Mesothelial cell of epicardium (in vitro differentiated cells): ENCODE data around the gene KCNN2. TPM values are rescaled to one million over a fixed set of nuclear protein-coding genes. Genes with fewer than 3 reads are reported as not detected.
"Not testable (repeated sequence)": the region's sequence is repeated elsewhere in the genome, so short reads cannot be mapped to it uniquely, and the experiment has no call there.

Experiments
- DNase-seq, 2 experiments: peaks; one replicate each; pipeline ENCODE4 v3.0.0; 2021; ENCODE audit warnings: low spot score in 2 of 2; ENCODE audit not compliant: unreplicated experiment in 2 of 2
- H3K27ac Mint-ChIP-seq: 2 replicates; pipeline ENCODE4 v1.8.0; 2021; ENCODE audit warnings: mixed read lengths
- H3K27me3 Mint-ChIP-seq: 2 replicates; pipeline ENCODE4 v1.8.0; 2021; ENCODE audit warnings: low read depth, mixed read lengths
- H3K36me3 Mint-ChIP-seq: 2 replicates; pipeline ENCODE4 v1.8.0; 2021; ENCODE audit warnings: mixed read lengths
- H3K4me1 Mint-ChIP-seq: 2 replicates; pipeline ENCODE4 v1.8.0; 2021; ENCODE audit warnings: mixed read lengths
- H3K4me3 Mint-ChIP-seq: 2 replicates; pipeline ENCODE4 v1.8.0; 2021; ENCODE audit warnings: mild to moderate bottlenecking, moderate library complexity, mixed read lengths
- H3K9me3 Mint-ChIP-seq: 2 replicates; pipeline ENCODE4 v1.8.0; 2021; ENCODE audit warnings: mixed read lengths
- total RNA-seq: library from RNA; stranded (reverse); gene quantifications from 3 replicates; pipeline ENCODE4 v1.2.1, GENCODE V29; 2021
- TF ChIP-seq, protein P1 (sequence below): fragments of 200-600 bp; sonication (generic); IDR thresholded peaks from one replicate; pipeline ENCODE4 v1.5.0; 2021; ENCODE audit warnings: antibody characterized with exemption; ENCODE audit not compliant: unreplicated experiment

KCNN2 gene
- total RNA-seq, 1 donor from 2014 or later = 19.6 TPM

- DNase-seq = no peak
- TF ChIP-seq, protein P1, sequence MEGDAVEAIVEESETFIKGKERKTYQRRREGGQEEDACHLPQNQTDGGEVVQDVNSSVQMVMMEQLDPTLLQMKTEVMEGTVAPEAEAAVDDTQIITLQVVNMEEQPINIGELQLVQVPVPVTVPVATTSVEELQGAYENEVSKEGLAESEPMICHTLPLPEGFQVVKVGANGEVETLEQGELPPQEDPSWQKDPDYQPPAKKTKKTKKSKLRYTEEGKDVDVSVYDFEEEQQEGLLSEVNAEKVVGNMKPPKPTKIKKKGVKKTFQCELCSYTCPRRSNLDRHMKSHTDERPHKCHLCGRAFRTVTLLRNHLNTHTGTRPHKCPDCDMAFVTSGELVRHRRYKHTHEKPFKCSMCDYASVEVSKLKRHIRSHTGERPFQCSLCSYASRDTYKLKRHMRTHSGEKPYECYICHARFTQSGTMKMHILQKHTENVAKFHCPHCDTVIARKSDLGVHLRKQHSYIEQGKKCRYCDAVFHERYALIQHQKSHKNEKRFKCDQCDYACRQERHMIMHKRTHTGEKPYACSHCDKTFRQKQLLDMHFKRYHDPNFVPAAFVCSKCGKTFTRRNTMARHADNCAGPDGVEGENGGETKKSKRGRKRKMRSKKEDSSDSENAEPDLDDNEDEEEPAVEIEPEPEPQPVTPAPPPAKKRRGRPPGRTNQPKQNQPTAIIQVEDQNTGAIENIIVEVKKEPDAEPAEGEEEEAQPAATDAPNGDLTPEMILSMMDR = no peak
- H3K9me3 Mint-ChIP-seq = no peaks in the 10 kb centered on the region
- no peak overlapping the region for H3K27ac Mint-ChIP-seq
- H3K36me3 Mint-ChIP-seq = no peaks in the 10 kb centered on the region
- peaks cover 8% of the 10 kb centered on the region for H3K4me1 Mint-ChIP-seq
- no peaks in the 10 kb centered on the region for H3K27me3 Mint-ChIP-seq
- no peak overlapping the region for H3K4me3 Mint-ChIP-seq
These were observed 58.1 kb downstream of the KCNN2 start for GRCh38 chr5:114419959-114420358.

- Mint-ChIP-seq H3K27me3 (no peaks in the 10 kb centered on the region), H3K27ac (no peak overlapping the region), H3K4me3 (no peak overlapping the region), H3K9me3 (peaks cover 18% of the 10 kb centered on the region), H3K36me3 (peaks cover 5% of the 10 kb centered on the region), H3K4me1 (peaks cover 3% of the 10 kb centered on the region)
- TF ChIP-seq, protein P1 = no peak
- no peak for DNase-seq
These were observed 65.3 kb downstream of the KCNN2 start for GRCh38 chr5:114427204-114427603.

GRCh38 chr5:114430532-114430931, 68.7 kb downstream of the KCNN2 start:
- Mint-ChIP-seq H3K9me3 (peaks cover 23% of the 10 kb centered on the region), H3K4me3 (no peak overlapping the region), H3K27me3 (no peaks in the 10 kb centered on the region), H3K27ac (no peak overlapping the region), H3K4me1 (peaks cover 16% of the 10 kb centered on the region), H3K36me3 (peaks cover 10% of the 10 kb centered on the region)
- no peak for DNase-seq
- TF ChIP-seq, protein P1 = no peak

GRCh38 chr5:114432684-114433083, 70.8 kb downstream of the KCNN2 start:
- H3K9me3 Mint-ChIP-seq = peaks cover 23% of the 10 kb centered on the region
- H3K4me1 Mint-ChIP-seq = peaks cover 16% of the 10 kb centered on the region

DNA sequence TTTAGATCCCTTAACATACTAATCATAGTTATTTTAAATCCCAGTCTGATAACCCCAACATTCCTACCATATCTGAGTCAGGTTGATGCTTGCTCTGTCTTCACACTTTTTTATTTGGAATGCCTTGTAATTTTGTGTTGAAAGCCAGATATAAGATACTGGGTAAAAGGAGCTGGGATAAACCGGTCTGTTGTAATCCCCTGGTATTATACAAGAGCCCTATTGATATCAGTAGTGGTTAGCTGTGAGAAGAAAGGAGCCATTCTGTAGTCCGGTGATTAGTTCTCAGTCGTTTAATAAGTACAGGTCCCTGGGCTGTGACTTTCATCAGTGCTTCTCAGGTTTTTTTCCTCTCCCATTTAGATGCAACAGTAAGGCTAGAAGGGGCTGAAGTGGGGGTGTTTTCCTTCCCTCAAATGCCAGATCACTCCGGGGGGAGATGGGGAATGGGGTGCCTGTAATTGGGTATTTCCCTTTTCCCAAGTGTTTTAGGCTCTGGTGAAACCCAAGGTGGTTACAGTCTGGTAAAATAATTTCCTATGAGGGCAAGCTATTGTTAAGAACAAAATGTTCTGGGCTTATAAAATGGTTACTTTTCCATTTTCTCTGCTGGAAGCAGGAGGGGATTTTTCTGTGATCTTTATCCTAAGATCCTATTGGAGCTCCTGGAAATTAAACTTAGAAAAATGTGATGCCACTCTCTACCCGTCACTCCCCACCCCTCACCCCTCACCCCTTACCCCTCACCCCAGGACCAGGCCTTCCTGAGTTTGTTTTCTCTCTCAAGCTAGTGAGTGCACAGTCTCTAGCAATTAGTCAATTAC, 72.7 kb downstream of the KCNN2 start:
- H3K4me1 Mint-ChIP-seq = peaks cover 20% of the 10 kb centered on the region
- no peak for DNase-seq
- TF ChIP-seq, protein P1 = no peak
- H3K36me3 Mint-ChIP-seq = peaks cover 10% of the 10 kb centered on the region
- H3K27ac Mint-ChIP-seq = peak overlapping the region; percentile 48
- peaks cover 18% of the 10 kb centered on the region for H3K9me3 Mint-ChIP-seq
- H3K4me3 Mint-ChIP-seq = no peak overlapping the region
- H3K27me3 Mint-ChIP-seq = no peaks in the 10 kb centered on the region

More at GRCh38 chr5:114432684-114433083, 70.8 kb downstream of the KCNN2 start:
- DNase-seq, H3K27ac Mint-ChIP-seq, H3K27me3 Mint-ChIP-seq, H3K4me3 Mint-ChIP-seq, H3K36me3 Mint-ChIP-seq: not testable (repeated sequence)

DNA sequence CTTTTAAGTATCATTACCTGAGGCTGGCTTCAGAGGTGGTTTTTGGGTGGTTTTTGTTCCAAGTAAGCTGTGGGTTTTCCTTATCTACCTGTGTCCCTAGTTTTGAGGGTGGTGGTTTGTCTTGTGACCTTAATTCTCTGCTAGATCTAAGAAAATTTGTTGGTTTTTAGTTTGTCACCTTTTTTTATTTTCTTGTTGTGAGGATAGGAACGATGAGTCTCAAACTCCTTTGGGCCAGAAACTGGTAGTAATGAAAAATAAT, 73.3 kb downstream of the KCNN2 start:
- no peak overlapping the region for H3K4me3 Mint-ChIP-seq
- DNase-seq = no peak
- peaks cover 3% of the 10 kb centered on the region for H3K27me3 Mint-ChIP-seq
- peak overlapping the region; percentile 80 for H3K27ac Mint-ChIP-seq
- peaks cover 10% of the 10 kb centered on the region for H3K36me3 Mint-ChIP-seq
- peaks cover 20% of the 10 kb centered on the region for H3K4me1 Mint-ChIP-seq
- H3K9me3 Mint-ChIP-seq = peaks cover 18% of the 10 kb centered on the region
- TF ChIP-seq, protein P1 = no peak
